GM12878 (cell line): ENCODE data around the gene FAT4. TPM values are rescaled to one million over a fixed set of nuclear protein-coding genes. Genes with fewer than 3 reads are reported as not detected.

ENCODE experiments used
- ATAC-seq: fragments of 200-7000 bp; cut with Tn5 transposase; 3 replicates; pipeline ENCODE4 v1.9.1; 2020; ENCODE audit warnings: mild to moderate bottlenecking, moderate library complexity
- BruUV-seq: library from RNA; stranded (reverse); fragments of 400-500 nt; replicated peaks from 2 replicates; lab custom pipeline; 2021; lab: Mats Ljungman, UMichigan
- CTCF ChIA-PET: fragments of 300-600 bp; sonication (Branson Sonifier 250); formaldehyde crosslinking; extraction: SDS; loops from one replicate; lab custom pipeline; 2021; ENCODE audit warnings: inconsistent platforms; lab: Yijun Ruan, JAX
- POLR2A ChIA-PET: fragments of 350-600 bp; formaldehyde crosslinking; extraction: SDS; loops from one replicate; lab custom pipeline; 2021; ENCODE audit warnings: inconsistent platforms; lab: Charles Lee
- RAD21 ChIA-PET: fragments of 300-600 bp; sonication (Branson Sonifier 250); formaldehyde crosslinking; loops from one replicate; lab custom pipeline; 2023; ENCODE audit warnings: antibody characterized with exemption; ENCODE audit not compliant: unreplicated experiment; lab: Charles Lee
- SMC1A ChIA-PET: fragments of 300-600 bp; sonication (Branson Sonifier 250); formaldehyde crosslinking; loops from one replicate; lab custom pipeline; 2023; ENCODE audit not compliant: unreplicated experiment, uncharacterized antibody; lab: Charles Lee
- DNase-seq: peaks from one replicate; pipeline ENCODE4 v3.0.0-alpha.2; 2011; ENCODE audit warnings: low read depth, low spot score
- FAIRE-seq: peaks from 3 replicates; lab custom pipeline; 2011; peaks lifted over from hg19 to GRCh38; lab: Jason Lieb, UNC
- H2AFZ ChIP-seq: 2 replicates; pipeline ENCODE4 v1.6.0; 2011; ENCODE audit warnings: low read depth, low read length, control low read depth; ENCODE audit not compliant: control insufficient read depth
- H3K27ac ChIP-seq: 2 replicates; pipeline ENCODE4 v1.5.1; 2011; ENCODE audit warnings: control low read depth; ENCODE audit not compliant: control insufficient read depth, insufficient read depth
- H3K27me3 ChIP-seq, 2 experiments: replicated peaks in 1 of 2; 2 replicates each; pipeline versions ENCODE4 v1.6.0 to v1.6.1; 2011; ENCODE audit warnings: low read length in 1 of 2; ENCODE audit not compliant: control insufficient read depth in 2 of 2, insufficient read depth in 2 of 2
- H3K36me3 ChIP-seq, 2 experiments: 2 replicates each; pipeline ENCODE4 v1.5.1; 2011; ENCODE audit warnings: low read length in 1 of 2; ENCODE audit not compliant: control insufficient read depth in 2 of 2, insufficient read depth in 2 of 2
- H3K4me1 ChIP-seq: 2 replicates; pipeline ENCODE4 v1.6.1; 2011; ENCODE audit warnings: mild to moderate bottlenecking, low read length, moderate library complexity, mixed read lengths; ENCODE audit not compliant: control insufficient read depth, insufficient read depth
- H3K4me2 ChIP-seq: 2 replicates; pipeline ENCODE4 v1.6.0; 2011; ENCODE audit warnings: control low read depth; ENCODE audit not compliant: control insufficient read depth, insufficient read depth
- H3K4me3 ChIP-seq: fragments of 200-600 bp; sonication (generic); 2 replicates; pipeline ENCODE4 v1.5.1; 2016
- H3K79me2 ChIP-seq: 2 replicates; pipeline ENCODE4 v1.6.0; 2011; ENCODE audit warnings: low read length; ENCODE audit not compliant: control insufficient read depth, insufficient read depth
- H3K9ac ChIP-seq: 2 replicates; pipeline ENCODE4 v1.8.0; 2011; ENCODE audit warnings: low read length, control low read depth, mixed read lengths; ENCODE audit not compliant: control insufficient read depth, insufficient read depth
- H3K9me3 ChIP-seq: replicated peaks from 3 replicates; pipeline ENCODE4 v1.5.1; 2011; ENCODE audit warnings: mild to moderate bottlenecking, low read length; ENCODE audit not compliant: control insufficient read depth, insufficient read depth
- H4K20me1 ChIP-seq: 2 replicates; pipeline ENCODE4 v1.6.0; 2011; ENCODE audit not compliant: control insufficient read depth, insufficient read depth
- CHD4 ChIP-seq: fragments of 200-600 bp; sonication (generic); IDR thresholded peaks from 2 replicates; pipeline ENCODE4 v1.6.1; 2016; ENCODE audit warnings: mild to moderate bottlenecking
- EGR1 ChIP-seq, 2 experiments: IDR thresholded peaks; 1 replicate in 1 of 2; 2 replicates in 1 of 2; pipeline ENCODE4 v1.6.1; 2011 to 2012; ENCODE audit warnings: low read depth in 2 of 2, low read length in 2 of 2, borderline replicate concordance in 1 of 2, mild to moderate bottlenecking in 1 of 2, moderate library complexity in 1 of 2
- GATAD2B ChIP-seq: fragments of 450-650 bp; conservative IDR thresholded peaks from 2 replicates; pipeline ENCODE4 v1.6.1; 2017; ENCODE audit warnings: low read depth, mild to moderate bottlenecking, moderate library complexity
- IKZF1 ChIP-seq: fragments of 450-650 bp; conservative IDR thresholded peaks from 2 replicates; pipeline ENCODE4 v1.6.1; 2017; ENCODE audit warnings: antibody characterized with exemption, mild to moderate bottlenecking
- KLF5 ChIP-seq: fragments of 450-650 bp; IDR thresholded peaks from 2 replicates; pipeline ENCODE4 v1.6.1; 2014; ENCODE audit warnings: mild to moderate bottlenecking; ENCODE audit not compliant: partially characterized antibody
- MEF2A ChIP-seq: IDR thresholded peaks from 2 replicates; pipeline ENCODE4 v1.6.1; 2011; ENCODE audit warnings: low read depth, mild to moderate bottlenecking, low read length, moderate library complexity; ENCODE audit not compliant: insufficient read depth
- NR2C1 ChIP-seq: fragments of 450-650 bp; IDR thresholded peaks from 2 replicates; pipeline ENCODE4 v1.6.1; 2017; ENCODE audit warnings: antibody characterized with exemption, mild to moderate bottlenecking, moderate library complexity
- PAX8 ChIP-seq: fragments of 450-650 bp; IDR thresholded peaks from 2 replicates; pipeline ENCODE4 v1.6.1; 2017; ENCODE audit warnings: mild to moderate bottlenecking, moderate library complexity
- PBX3 ChIP-seq: IDR thresholded peaks from 2 replicates; pipeline ENCODE4 v1.6.1; 2011; ENCODE audit warnings: mild to moderate bottlenecking, low read depth, low read length, moderate library complexity; ENCODE audit not compliant: insufficient replicate concordance
- SMAD5 ChIP-seq: IDR thresholded peaks from 2 replicates; pipeline ENCODE4 v1.6.1; 2016; ENCODE audit warnings: antibody characterized with exemption, low read depth
- SP1 ChIP-seq: IDR thresholded peaks from one replicate; pipeline ENCODE4 v1.6.1; 2011; ENCODE audit warnings: low read depth, low read length
- TAF1 ChIP-seq: IDR thresholded peaks from 2 replicates; pipeline ENCODE4 v1.6.1; 2011; ENCODE audit warnings: mild to moderate bottlenecking, low read depth, low read length, borderline replicate concordance
- ZBED1 ChIP-seq: IDR thresholded peaks from 2 replicates; pipeline ENCODE4 v1.6.1; 2016; ENCODE audit warnings: borderline replicate concordance
- ZSCAN29 ChIP-seq: fragments of 450-650 bp; IDR thresholded peaks from 2 replicates; pipeline ENCODE4 v1.6.1; 2017; ENCODE audit warnings: mild to moderate bottlenecking, moderate library complexity
- WGBS: methylation state at CpG from one replicate; pipeline ENCODE4 v1.1.6; 2016; ENCODE audit warnings: low lambda C conversion rate; ENCODE audit not compliant: insufficient replicate concordance, insufficient coverage; ENCODE audit errors: missing lambda C conversion rate; 5-methylcytosine and 5-hydroxymethylcytosine counted together
- in situ Hi-C: fragments of 300-500 bp; cut with MboI; formaldehyde crosslinking; loops from 9 replicates; pipeline ENCODE4 v1.14.3; 2018; ENCODE audit warnings: mixed read lengths
- intact Hi-C: fragments of 100-400 bp; cut with micrococcal nuclease; formaldehyde crosslinking; loops from one replicate; pipeline ENCODE4 v1.14.2; 2022; ENCODE audit not compliant: unreplicated experiment
- polyA plus RNA-seq, 11 experiments: library from polyadenylated mRNA; depleted of rRNA in 4 of 11; unstranded in 6 of 11; stranded (reverse) in 5 of 11; fragments of >200 nt; fragmentation: Nextera tagmentation in 4 of 11; fragmentation: Illumina TruSeq in 1 of 11; extraction: Ambion mirVana in 4 of 11; extraction: Trizol in 1 of 11; gene quantifications; 1 replicate in 1 of 11; 2 replicates in 10 of 11; pipeline versions ENCODE4 v1.2.1 to v1.2.3, GENCODE V29; 2011 to 2016; ENCODE audit warnings: inconsistent platforms in 2 of 11, missing spikeins in 2 of 11, low read depth in 1 of 11
- total RNA-seq, 4 experiments: library from RNA; depleted of rRNA in 3 of 4; stranded (reverse); fragments of >200 nt in 3 of 4; fragmentation: Illumina TruSeq in 1 of 4; extraction: Trizol in 1 of 4; gene quantifications; 2 replicates each; pipeline versions ENCODE4 v1.2.1 to v1.2.3, GENCODE V29; 2013 to 2021
- TF ChIP-seq, protein P1 (sequence below): fragments of 450-650 bp; IDR thresholded peaks from 2 replicates; pipeline ENCODE4 v1.6.1; 2017; ENCODE audit warnings: antibody characterized with exemption, mild to moderate bottlenecking, moderate library complexity
- TF ChIP-seq, protein P2 (sequence below), 3 experiments: IDR thresholded peaks in 2 of 3; conservative IDR thresholded peaks in 1 of 3; 2 replicates each; pipeline ENCODE4 v1.5.1; 2011; ENCODE audit warnings: low read depth in 3 of 3, low read length in 3 of 3, mild to moderate bottlenecking in 3 of 3, control low read depth in 2 of 3, moderate library complexity in 2 of 3, inconsistent platforms in 1 of 3, mixed read lengths in 1 of 3; ENCODE audit not compliant: control insufficient read depth in 2 of 3, insufficient read depth in 1 of 3; ENCODE audit errors: extremely low read depth in 1 of 3
- TF ChIP-seq, protein P3 (sequence below): IDR thresholded peaks from 2 replicates; pipeline ENCODE4 v1.6.1; 2012; ENCODE audit warnings: low read depth, low read length, improper control_type of control experiment
- TF ChIP-seq, protein P4 (sequence below): fragments of 450-650 bp; IDR thresholded peaks from 2 replicates; pipeline ENCODE4 v1.6.1; 2017; ENCODE audit warnings: mild to moderate bottlenecking

The FAT4 gene
- total and polyA plus RNA-seq, 10 of the 15 experiments (the other 5 are each of a cell fraction or from before 2014, with no cell fraction given): 0.03 TPM; not detected in 9

GRCh38 chr4:125359363-125359762 is 44.6 kb downstream of the FAT4 start:
- SMC1A ChIA-PET: no interaction called here
- Histone ChIP-seq H3K36me3 (no peaks in the 10 kb centered on the region), H3K4me1 (no peaks in the 10 kb centered on the region), H3K79me2 (no peaks in the 10 kb centered on the region), H3K27ac (no peak overlapping the region), H4K20me1 (no peaks in the 10 kb centered on the region), H3K4me2 (no peak overlapping the region), H3K4me3 (no peak overlapping the region), H3K9me3 (no peaks in the 10 kb centered on the region), H3K9ac (no peak overlapping the region), H3K27me3 (no peaks in the 10 kb centered on the region), H2AFZ (no peak overlapping the region)
- RAD21 ChIA-PET: no interaction called here
- BruUV-seq: no TSS peak
- FAIRE-seq (no peak), ATAC-seq (no peak), DNase-seq (no peak)
- intact Hi-C loops: no loop called here
- 15% methylated on average over 3 of the region's 3 CpGs for WGBS
- POLR2A ChIA-PET: no interaction called here
- in situ Hi-C loops: no loop called here
- CTCF ChIA-PET: no interaction called here
- TF ChIP-seq, protein P1, sequence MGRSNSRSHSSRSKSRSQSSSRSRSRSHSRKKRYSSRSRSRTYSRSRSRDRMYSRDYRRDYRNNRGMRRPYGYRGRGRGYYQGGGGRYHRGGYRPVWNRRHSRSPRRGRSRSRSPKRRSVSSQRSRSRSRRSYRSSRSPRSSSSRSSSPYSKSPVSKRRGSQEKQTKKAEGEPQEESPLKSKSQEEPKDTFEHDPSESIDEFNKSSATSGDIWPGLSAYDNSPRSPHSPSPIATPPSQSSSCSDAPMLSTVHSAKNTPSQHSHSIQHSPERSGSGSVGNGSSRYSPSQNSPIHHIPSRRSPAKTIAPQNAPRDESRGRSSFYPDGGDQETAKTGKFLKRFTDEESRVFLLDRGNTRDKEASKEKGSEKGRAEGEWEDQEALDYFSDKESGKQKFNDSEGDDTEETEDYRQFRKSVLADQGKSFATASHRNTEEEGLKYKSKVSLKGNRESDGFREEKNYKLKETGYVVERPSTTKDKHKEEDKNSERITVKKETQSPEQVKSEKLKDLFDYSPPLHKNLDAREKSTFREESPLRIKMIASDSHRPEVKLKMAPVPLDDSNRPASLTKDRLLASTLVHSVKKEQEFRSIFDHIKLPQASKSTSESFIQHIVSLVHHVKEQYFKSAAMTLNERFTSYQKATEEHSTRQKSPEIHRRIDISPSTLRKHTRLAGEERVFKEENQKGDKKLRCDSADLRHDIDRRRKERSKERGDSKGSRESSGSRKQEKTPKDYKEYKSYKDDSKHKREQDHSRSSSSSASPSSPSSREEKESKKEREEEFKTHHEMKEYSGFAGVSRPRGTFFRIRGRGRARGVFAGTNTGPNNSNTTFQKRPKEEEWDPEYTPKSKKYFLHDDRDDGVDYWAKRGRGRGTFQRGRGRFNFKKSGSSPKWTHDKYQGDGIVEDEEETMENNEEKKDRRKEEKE: no peak
- no peak for TF ChIP-seq PBX3
- no peak for TF ChIP-seq MEF2A
- TF ChIP-seq ZBED1: no peak
- no peak for TF ChIP-seq EGR1 (IDR thresholded peaks at IDR 0.05; ENCODE audit: borderline replicate concordance in 1 of 2, low read depth in 2 of 2, low read length in 2 of 2)
- TF ChIP-seq GATAD2B: no peak
- no peak for TF ChIP-seq TAF1
- TF ChIP-seq, protein P2, sequence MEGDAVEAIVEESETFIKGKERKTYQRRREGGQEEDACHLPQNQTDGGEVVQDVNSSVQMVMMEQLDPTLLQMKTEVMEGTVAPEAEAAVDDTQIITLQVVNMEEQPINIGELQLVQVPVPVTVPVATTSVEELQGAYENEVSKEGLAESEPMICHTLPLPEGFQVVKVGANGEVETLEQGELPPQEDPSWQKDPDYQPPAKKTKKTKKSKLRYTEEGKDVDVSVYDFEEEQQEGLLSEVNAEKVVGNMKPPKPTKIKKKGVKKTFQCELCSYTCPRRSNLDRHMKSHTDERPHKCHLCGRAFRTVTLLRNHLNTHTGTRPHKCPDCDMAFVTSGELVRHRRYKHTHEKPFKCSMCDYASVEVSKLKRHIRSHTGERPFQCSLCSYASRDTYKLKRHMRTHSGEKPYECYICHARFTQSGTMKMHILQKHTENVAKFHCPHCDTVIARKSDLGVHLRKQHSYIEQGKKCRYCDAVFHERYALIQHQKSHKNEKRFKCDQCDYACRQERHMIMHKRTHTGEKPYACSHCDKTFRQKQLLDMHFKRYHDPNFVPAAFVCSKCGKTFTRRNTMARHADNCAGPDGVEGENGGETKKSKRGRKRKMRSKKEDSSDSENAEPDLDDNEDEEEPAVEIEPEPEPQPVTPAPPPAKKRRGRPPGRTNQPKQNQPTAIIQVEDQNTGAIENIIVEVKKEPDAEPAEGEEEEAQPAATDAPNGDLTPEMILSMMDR (IDR thresholded peaks at IDR 0.05 in 2 of 3, conservative IDR thresholded peaks at IDR 0.05 in 1 of 3; ENCODE audit: control insufficient read depth in 2 of 3, extremely low read depth in 1 of 3, insufficient read depth in 1 of 3, low read depth in 3 of 3, low read length in 3 of 3): no peak
- no peak for TF ChIP-seq SMAD5
- no peak for TF ChIP-seq NR2C1
- TF ChIP-seq, protein P3, sequence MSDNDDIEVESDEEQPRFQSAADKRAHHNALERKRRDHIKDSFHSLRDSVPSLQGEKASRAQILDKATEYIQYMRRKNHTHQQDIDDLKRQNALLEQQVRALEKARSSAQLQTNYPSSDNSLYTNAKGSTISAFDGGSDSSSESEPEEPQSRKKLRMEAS: no peak
- no peak for TF ChIP-seq KLF5
- no peak for TF ChIP-seq CHD4
- TF ChIP-seq, protein P4, sequence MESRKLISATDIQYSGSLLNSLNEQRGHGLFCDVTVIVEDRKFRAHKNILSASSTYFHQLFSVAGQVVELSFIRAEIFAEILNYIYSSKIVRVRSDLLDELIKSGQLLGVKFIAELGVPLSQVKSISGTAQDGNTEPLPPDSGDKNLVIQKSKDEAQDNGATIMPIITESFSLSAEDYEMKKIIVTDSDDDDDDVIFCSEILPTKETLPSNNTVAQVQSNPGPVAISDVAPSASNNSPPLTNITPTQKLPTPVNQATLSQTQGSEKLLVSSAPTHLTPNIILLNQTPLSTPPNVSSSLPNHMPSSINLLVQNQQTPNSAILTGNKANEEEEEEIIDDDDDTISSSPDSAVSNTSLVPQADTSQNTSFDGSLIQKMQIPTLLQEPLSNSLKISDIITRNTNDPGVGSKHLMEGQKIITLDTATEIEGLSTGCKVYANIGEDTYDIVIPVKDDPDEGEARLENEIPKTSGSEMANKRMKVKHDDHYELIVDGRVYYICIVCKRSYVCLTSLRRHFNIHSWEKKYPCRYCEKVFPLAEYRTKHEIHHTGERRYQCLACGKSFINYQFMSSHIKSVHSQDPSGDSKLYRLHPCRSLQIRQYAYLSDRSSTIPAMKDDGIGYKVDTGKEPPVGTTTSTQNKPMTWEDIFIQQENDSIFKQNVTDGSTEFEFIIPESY: no peak
- TF ChIP-seq PAX8: no peak
- no peak for TF ChIP-seq IKZF1
- TF ChIP-seq ZSCAN29: no peak
- no peak for TF ChIP-seq SP1
